ENCODE results near the gene FRMD4A.

Gene FRMD4A

GRCh38 chr10:13629116-13629515 lies 701.6 kb downstream of the FRMD4A start:
- H3K4me1 ChIP-seq (ENCODE audit: control insufficient read depth in 5 of 5, insufficient read depth in 5 of 5, low read length in 5 of 5) = peaks cover 8 to 30% (median 21%) of the 10 kb centered on the region in 5 donors
- H3K27ac ChIP-seq (ENCODE audit: low read depth, low read length) = no peak overlapping the region
- H3K9me3 ChIP-seq (ENCODE audit: control insufficient read depth in 5 of 5, low read length in 5 of 5) = no peaks in the 10 kb centered on the region

GRCh38 chr10:13628661-13629060 lies 702.1 kb downstream of the FRMD4A start:
- no peak overlapping the region for H3K4me3 ChIP-seq (ENCODE audit: low read depth in 1 of 5, low read length in 5 of 5)
- peaks cover 6 to 25% (median 17%) of the 10 kb centered on the region in 5 donors for H3K4me1 ChIP-seq (ENCODE audit: control insufficient read depth in 5 of 5, insufficient read depth in 5 of 5, low read length in 5 of 5)
- peaks cover 8 to 45% (median 21%) of the 10 kb centered on the region in 5 donors for H3K36me3 ChIP-seq (ENCODE audit: control insufficient read depth in 5 of 5, insufficient read depth in 5 of 5, low read length in 5 of 5)
- no peak overlapping the region for H3K27ac ChIP-seq (ENCODE audit: low read depth, low read length)
- H3K27me3 ChIP-seq (ENCODE audit: control insufficient read depth in 5 of 5, insufficient read depth in 4 of 5, low read length in 5 of 5) = peaks cover 0 to 2% (median 0%) of the 10 kb centered on the region in 5 donors
- H3K9ac ChIP-seq (ENCODE audit: low read length in 5 of 5) = no peak overlapping the region
- no peaks in the 10 kb centered on the region for H3K9me3 ChIP-seq (ENCODE audit: control insufficient read depth in 5 of 5, low read length in 5 of 5)

More at GRCh38 chr10:13629116-13629515, 701.6 kb downstream of the FRMD4A start:
- Histone ChIP-seq H3K9ac (ENCODE audit: low read length in 5 of 5) (no peak overlapping the region), H3K36me3 (ENCODE audit: control insufficient read depth in 5 of 5, insufficient read depth in 5 of 5, low read length in 5 of 5) (peaks cover 8 to 45% (median 21%) of the 10 kb centered on the region in 5 donors), H3K27me3 (ENCODE audit: control insufficient read depth in 5 of 5, insufficient read depth in 4 of 5, low read length in 5 of 5) (peaks cover 0 to 2% (median 0%) of the 10 kb centered on the region in 5 donors), H3K4me3 (ENCODE audit: low read depth in 1 of 5, low read length in 5 of 5) (no peak overlapping the region)

GRCh38 chr10:13627459-13628310 lies 703.0 kb downstream of the FRMD4A start:
- H3K4me3 ChIP-seq (ENCODE audit: low read depth in 1 of 5, low read length in 5 of 5) = no peak overlapping the region
- no peaks in the 10 kb centered on the region for H3K9me3 ChIP-seq (ENCODE audit: control insufficient read depth in 5 of 5, low read length in 5 of 5)
- H3K27me3 ChIP-seq (ENCODE audit: control insufficient read depth in 5 of 5, insufficient read depth in 4 of 5, low read length in 5 of 5) = no peaks in the 10 kb centered on the region
- peaks cover 0 to 15% (median 7%) of the 10 kb centered on the region in 5 donors for H3K4me1 ChIP-seq (ENCODE audit: control insufficient read depth in 5 of 5, insufficient read depth in 5 of 5, low read length in 5 of 5)
- no peak overlapping the region for H3K9ac ChIP-seq (ENCODE audit: low read length in 5 of 5)
- H3K36me3 ChIP-seq (ENCODE audit: control insufficient read depth in 5 of 5, insufficient read depth in 5 of 5, low read length in 5 of 5) = peaks cover 8 to 45% (median 21%) of the 10 kb centered on the region in 5 donors
- no peak overlapping the region for H3K27ac ChIP-seq (ENCODE audit: low read depth, low read length)

- no peaks in the 10 kb centered on the region for H3K9me3 ChIP-seq (ENCODE audit: control insufficient read depth in 5 of 5, low read length in 5 of 5)
- H3K36me3 ChIP-seq (ENCODE audit: control insufficient read depth in 5 of 5, insufficient read depth in 5 of 5, low read length in 5 of 5) = peaks cover 9 to 49% (median 19%) of the 10 kb centered on the region in 5 donors
- H3K9ac ChIP-seq (ENCODE audit: low read length in 5 of 5) = no peak overlapping the region
- H3K27ac ChIP-seq (ENCODE audit: low read depth, low read length) = no peak overlapping the region
- H3K4me1 ChIP-seq (ENCODE audit: control insufficient read depth in 5 of 5, insufficient read depth in 5 of 5, low read length in 5 of 5) = no peaks in the 10 kb centered on the region
- no peak overlapping the region for H3K4me3 ChIP-seq (ENCODE audit: low read depth in 1 of 5, low read length in 5 of 5)
- H3K27me3 ChIP-seq (ENCODE audit: control insufficient read depth in 5 of 5, insufficient read depth in 4 of 5, low read length in 5 of 5) = no peaks in the 10 kb centered on the region
Observed at GRCh38 chr10:13624630-13625029, 706.1 kb downstream of the FRMD4A start.

GRCh38 chr10:13621931-13622330 lies 708.8 kb downstream of the FRMD4A start:
- peaks cover 17 to 52% (median 21%) of the 10 kb centered on the region in 5 donors for H3K36me3 ChIP-seq (ENCODE audit: control insufficient read depth in 5 of 5, insufficient read depth in 5 of 5, low read length in 5 of 5)

GRCh38 chr10:13617116-13617515 lies 713.6 kb downstream of the FRMD4A start:
- H3K36me3 ChIP-seq (ENCODE audit: control insufficient read depth in 5 of 5, insufficient read depth in 5 of 5, low read length in 5 of 5) = peaks cover 28 to 57% (median 37%) of the 10 kb centered on the region in 5 donors

More at GRCh38 chr10:13621931-13622330, 708.8 kb downstream of the FRMD4A start:
- Histone ChIP-seq H3K4me3 (ENCODE audit: low read depth in 1 of 5, low read length in 5 of 5) (no peak overlapping the region), H3K4me1 (ENCODE audit: control insufficient read depth in 5 of 5, insufficient read depth in 5 of 5, low read length in 5 of 5) (no peaks in the 10 kb centered on the region), H3K27ac (ENCODE audit: low read depth, low read length) (no peak overlapping the region), H3K27me3 (ENCODE audit: control insufficient read depth in 5 of 5, insufficient read depth in 4 of 5, low read length in 5 of 5) (no peaks in the 10 kb centered on the region), H3K9me3 (ENCODE audit: control insufficient read depth in 5 of 5, low read length in 5 of 5) (no peaks in the 10 kb centered on the region), H3K9ac (ENCODE audit: low read length in 5 of 5) (no peak overlapping the region)

GRCh38 chr10:13615650-13616300 lies 714.9 kb downstream of the FRMD4A start:
- Histone ChIP-seq H3K4me3 (ENCODE audit: low read depth in 1 of 5, low read length in 5 of 5) (no peak overlapping the region), H3K36me3 (ENCODE audit: control insufficient read depth in 5 of 5, insufficient read depth in 5 of 5, low read length in 5 of 5) (peaks cover 27 to 57% (median 40%) of the 10 kb centered on the region in 5 donors), H3K9ac (ENCODE audit: low read length in 5 of 5) (no peak overlapping the region), H3K27me3 (ENCODE audit: control insufficient read depth in 5 of 5, insufficient read depth in 4 of 5, low read length in 5 of 5) (no peaks in the 10 kb centered on the region), H3K27ac (ENCODE audit: low read depth, low read length) (no peak overlapping the region), H3K9me3 (ENCODE audit: control insufficient read depth in 5 of 5, low read length in 5 of 5) (no peaks in the 10 kb centered on the region), H3K4me1 (ENCODE audit: control insufficient read depth in 5 of 5, insufficient read depth in 5 of 5, low read length in 5 of 5) (peaks cover 0 to 9% (median 6%) of the 10 kb centered on the region in 5 donors)

More at GRCh38 chr10:13617116-13617515, 713.6 kb downstream of the FRMD4A start:
- H3K4me1 ChIP-seq (ENCODE audit: control insufficient read depth in 5 of 5, insufficient read depth in 5 of 5, low read length in 5 of 5) = peaks cover 0 to 9% (median 6%) of the 10 kb centered on the region in 5 donors
- no peak overlapping the region for H3K4me3 ChIP-seq (ENCODE audit: low read depth in 1 of 5, low read length in 5 of 5)
- no peaks in the 10 kb centered on the region for H3K9me3 ChIP-seq (ENCODE audit: control insufficient read depth in 5 of 5, low read length in 5 of 5)
- no peak overlapping the region for H3K9ac ChIP-seq (ENCODE audit: low read length in 5 of 5)
- no peaks in the 10 kb centered on the region for H3K27me3 ChIP-seq (ENCODE audit: control insufficient read depth in 5 of 5, insufficient read depth in 4 of 5, low read length in 5 of 5)
- H3K27ac ChIP-seq (ENCODE audit: low read depth, low read length) = no peak overlapping the region

- H3K9me3 ChIP-seq (ENCODE audit: control insufficient read depth in 5 of 5, low read length in 5 of 5) = no peaks in the 10 kb centered on the region
- H3K27me3 ChIP-seq (ENCODE audit: control insufficient read depth in 5 of 5, insufficient read depth in 4 of 5, low read length in 5 of 5) = no peaks in the 10 kb centered on the region
- peaks cover 38 to 68% (median 48%) of the 10 kb centered on the region in 5 donors for H3K36me3 ChIP-seq (ENCODE audit: control insufficient read depth in 5 of 5, insufficient read depth in 5 of 5, low read length in 5 of 5)
- H3K4me1 ChIP-seq (ENCODE audit: control insufficient read depth in 5 of 5, insufficient read depth in 5 of 5, low read length in 5 of 5) = peaks cover 0 to 9% (median 6%) of the 10 kb centered on the region in 5 donors
- H3K9ac ChIP-seq (ENCODE audit: low read length in 5 of 5) = no peak overlapping the region
- no peak overlapping the region for H3K4me3 ChIP-seq (ENCODE audit: low read depth in 1 of 5, low read length in 5 of 5)
- H3K27ac ChIP-seq (ENCODE audit: low read depth, low read length) = no peak overlapping the region
Observed at GRCh38 chr10:13614530-13615332, 716.0 kb downstream of the FRMD4A start.

- no peak overlapping the region for H3K9ac ChIP-seq (ENCODE audit: low read length in 5 of 5)
- no peak overlapping the region for H3K27ac ChIP-seq (ENCODE audit: low read depth, low read length)
- peaks cover 45 to 69% (median 52%) of the 10 kb centered on the region in 5 donors for H3K36me3 ChIP-seq (ENCODE audit: control insufficient read depth in 5 of 5, insufficient read depth in 5 of 5, low read length in 5 of 5)
- peaks cover 0 to 9% (median 6%) of the 10 kb centered on the region in 5 donors for H3K4me1 ChIP-seq (ENCODE audit: control insufficient read depth in 5 of 5, insufficient read depth in 5 of 5, low read length in 5 of 5)
- no peaks in the 10 kb centered on the region for H3K9me3 ChIP-seq (ENCODE audit: control insufficient read depth in 5 of 5, low read length in 5 of 5)
- H3K27me3 ChIP-seq (ENCODE audit: control insufficient read depth in 5 of 5, insufficient read depth in 4 of 5, low read length in 5 of 5) = no peaks in the 10 kb centered on the region
- no peak overlapping the region for H3K4me3 ChIP-seq (ENCODE audit: low read depth in 1 of 5, low read length in 5 of 5)
Observed at GRCh38 chr10:13613519-13613918, 717.2 kb downstream of the FRMD4A start.
